Islet precursor cell (in vitro differentiated cells): ENCODE measurements around the gene SYNPO.

Source experiments
- DNase-seq: peaks from one replicate; pipeline ENCODE4 v3.0.0-alpha.2; 2018

The SYNPO gene

GRCh38 chr5:150659360-150660107 is 19.1 kb downstream of the SYNPO start:
- DNase-seq: peak; percentile 40

- peak; percentile 57 for DNase-seq
These were observed 19.8 kb downstream of the SYNPO start for GRCh38 chr5:150660108-150660831.

- DNase-seq: peak; percentile 53
These were observed 20.6 kb downstream of the SYNPO start, which contains the start of gene MYOZ3 for GRCh38 chr5:150661086-150661485. MYOZ3 (plus strand) TSS chr5:150661251; CDS start chr5:150662942, 1,691 bp downstream.

- DNase-seq: peak; percentile 48
These were observed 21.5 kb downstream of the SYNPO start for GRCh38 chr5:150661821-150662596.

- DNase-seq: peak; percentile 58
These were observed 22.5 kb downstream of the SYNPO start for GRCh38 chr5:150662731-150663516.

- DNase-seq: no peak
These were observed 23.5 kb downstream of the SYNPO start for GRCh38 chr5:150663936-150664335.

- peak; percentile 43 for DNase-seq
These were observed 24.6 kb downstream of the SYNPO start for GRCh38 chr5:150665044-150665443.

GRCh38 chr5:150670275-150670947 is 30.0 kb downstream of the SYNPO start:
- DNase-seq: no peak

- no peak for DNase-seq
These were observed 30.5 kb downstream of the SYNPO start for GRCh38 chr5:150670948-150671310.

GRCh38 chr5:150671509-150672236 is 31.2 kb downstream of the SYNPO start:
- DNase-seq: peak; percentile 79

GRCh38 chr5:150672237-150672883 is 31.9 kb downstream of the SYNPO start:
- peak; percentile 90 for DNase-seq

- DNase-seq: peak; percentile 47
These were observed 32.4 kb downstream of the SYNPO start for GRCh38 chr5:150672884-150673275.

- no peak for DNase-seq
These were observed 33.9 kb downstream of the SYNPO start for GRCh38 chr5:150674341-150674821.

- no peak for DNase-seq
These were observed 34.6 kb downstream of the SYNPO start for GRCh38 chr5:150675069-150675468.

- DNase-seq: no peak
These were observed 36.1 kb downstream of the SYNPO start for GRCh38 chr5:150676578-150676977.

- no peak for DNase-seq
These were observed 48.7 kb downstream of the SYNPO start for GRCh38 chr5:150689120-150689519.

GRCh38 chr5:150690760-150691159 is 50.3 kb downstream of the SYNPO start:
- no peak for DNase-seq

GRCh38 chr5:150692276-150692675 is 51.8 kb downstream of the SYNPO start:
- DNase-seq: no peak

GRCh38 chr5:150694612-150695011 is 54.2 kb downstream of the SYNPO start:
- no peak for DNase-seq

- DNase-seq: no peak
These were observed 59.8 kb downstream of the SYNPO start for GRCh38 chr5:150700246-150700593.
